Endothelial cell of umbilical vein (primary cell): Measurements from ENCODE around the gene AMELY. TPM values are rescaled to one million over a fixed set of nuclear protein-coding genes. Genes with fewer than 3 reads are reported as not detected.

Experiments
- BruUV-seq: library from RNA; stranded (reverse); fragments of 400-500 nt; replicated peaks from 2 replicates; lab custom pipeline; 2021; lab: Mats Ljungman, UMichigan
- CTCF ChIA-PET: fragments of 300-600, 350-600 bp; sonication (Branson Sonifier 250); formaldehyde crosslinking; loops from one replicate; lab custom pipeline; 2021; ENCODE audit warnings: antibody characterized with exemption, inconsistent platforms; lab: Charles Lee
- POLR2A ChIA-PET: fragments of 300-600, 350-600 bp; sonication (Branson Sonifier 250); formaldehyde crosslinking; loops from one replicate; lab custom pipeline; 2021; ENCODE audit warnings: antibody characterized with exemption, inconsistent platforms; lab: Charles Lee
- DNase-seq: peaks from one replicate; pipeline ENCODE4 v3.0.0-alpha.2; 2011; ENCODE audit warnings: low read depth, low spot score
- FAIRE-seq: peaks from 2 replicates; lab custom pipeline; 2011; peaks lifted over from hg19 to GRCh38; lab: Jason Lieb, UNC
- H2AFZ ChIP-seq: 2 replicates; pipeline ENCODE4 v1.6.0; 2012; ENCODE audit warnings: low read depth, low read length, control low read depth, inconsistent platforms
- H3K27ac ChIP-seq: 2 replicates; pipeline ENCODE4 v1.5.1; 2011; ENCODE audit warnings: low read depth, mild to moderate bottlenecking, control low read depth, low read length, moderate library complexity; ENCODE audit not compliant: insufficient read depth
- H3K27me3 ChIP-seq, 2 experiments: 2 replicates each; pipeline versions ENCODE4 v1.6.0 to v1.6.1; 2011; ENCODE audit warnings: low read length in 2 of 2, mixed read lengths in 1 of 2; ENCODE audit not compliant: control insufficient read depth in 2 of 2, insufficient read depth in 2 of 2
- H3K36me3 ChIP-seq, 2 experiments: 2 replicates in 1 of 2; 3 replicates in 1 of 2; pipeline ENCODE4 v1.5.1; 2011; ENCODE audit warnings: low read length in 2 of 2, mild to moderate bottlenecking in 1 of 2, moderate library complexity in 1 of 2; ENCODE audit not compliant: control insufficient read depth in 2 of 2, insufficient read depth in 2 of 2; ENCODE audit errors: extremely low read depth in 1 of 2
- H3K4me1 ChIP-seq: 3 replicates; pipeline ENCODE4 v1.5.1; 2011; ENCODE audit warnings: mild to moderate bottlenecking, low read length; ENCODE audit not compliant: control insufficient read depth, insufficient read depth; ENCODE audit errors: extremely low read depth
- H3K4me2 ChIP-seq: 2 replicates; pipeline ENCODE4 v1.6.1; 2011; ENCODE audit warnings: low read length, control low read depth, mixed read lengths; ENCODE audit not compliant: insufficient read depth
- H3K4me3 ChIP-seq, 3 experiments: fragments of 200-600 bp in 1 of 3; sonication (generic), shearing (Covaris generic) in 1 of 3; replicated peaks in 1 of 3; 2 replicates each; pipeline ENCODE4 v1.5.1; 2011 to 2016; ENCODE audit warnings: control low read depth in 3 of 3, low read length in 3 of 3, mild to moderate bottlenecking in 2 of 3, inconsistent platforms in 1 of 3, low read depth in 1 of 3, moderate library complexity in 1 of 3; ENCODE audit not compliant: insufficient read depth in 1 of 3
- H3K79me2 ChIP-seq: 2 replicates; pipeline ENCODE4 v1.6.0; 2012; ENCODE audit warnings: low read length, inconsistent platforms; ENCODE audit not compliant: control insufficient read depth, insufficient read depth
- H3K9ac ChIP-seq: replicated peaks from 2 replicates; pipeline ENCODE3; 2011; ENCODE audit warnings: low read length, control low read depth; ENCODE audit not compliant: insufficient read depth; ENCODE audit errors: extremely low read depth
- H3K9me1 ChIP-seq: replicated peaks from 3 replicates; pipeline ENCODE4 v1.6.0; 2011; ENCODE audit warnings: mild to moderate bottlenecking, low read length; ENCODE audit not compliant: control insufficient read depth, insufficient read depth; ENCODE audit errors: extremely low read depth
- H3K9me3 ChIP-seq: replicated peaks from 2 replicates; pipeline ENCODE4 v1.5.1; 2012; ENCODE audit warnings: low read length, inconsistent platforms; ENCODE audit not compliant: control insufficient read depth, insufficient read depth
- H4K20me1 ChIP-seq: replicated peaks from 2 replicates; pipeline ENCODE3; 2011; ENCODE audit warnings: mild to moderate bottlenecking, low read length; ENCODE audit not compliant: control insufficient read depth, insufficient read depth; ENCODE audit errors: extremely low read depth
- EZH2 ChIP-seq: IDR thresholded peaks from 2 replicates; pipeline ENCODE4 v1.6.1; 2012; ENCODE audit warnings: borderline replicate concordance, low read depth, mild to moderate bottlenecking, moderate library complexity, low read length, inconsistent platforms; ENCODE audit not compliant: severe bottlenecking
- FOS ChIP-seq: IDR thresholded peaks from 2 replicates; pipeline ENCODE4 v1.6.1; 2011; ENCODE audit warnings: mild to moderate bottlenecking, low read length, moderate library complexity, borderline replicate concordance; ENCODE audit not compliant: insufficient read depth
- GATA2 ChIP-seq: IDR thresholded peaks from 2 replicates; pipeline ENCODE4 v1.7.0; 2011; ENCODE audit warnings: low read depth, mild to moderate bottlenecking, moderate library complexity, mixed read lengths, low read length; ENCODE audit not compliant: insufficient read length, insufficient read depth
- JUN ChIP-seq: IDR thresholded peaks from 2 replicates; pipeline ENCODE4 v1.6.1; 2011; ENCODE audit warnings: borderline replicate concordance, low read depth; ENCODE audit not compliant: insufficient read length, insufficient read depth
- MYC ChIP-seq: IDR thresholded peaks from one replicate; pipeline ENCODE4 v1.6.1; 2011; ENCODE audit warnings: mild to moderate bottlenecking, low read depth, low read length
- POLR2A ChIP-seq: IDR thresholded peaks from 2 replicates; pipeline ENCODE4 v1.6.1; 2012; ENCODE audit warnings: low read depth, mild to moderate bottlenecking, control low read depth, low read length
- POLR2AphosphoS5 ChIP-seq: IDR thresholded peaks from 2 replicates; pipeline ENCODE4 v1.6.1; 2012; ENCODE audit warnings: low read depth, mild to moderate bottlenecking, control low read depth, low read length, moderate library complexity; ENCODE audit not compliant: insufficient read depth
- dilution Hi-C: fragments of 300-500 bp; cut with MboI; formaldehyde crosslinking; loops from one replicate; pipeline ENCODE4 v1.15.0; 2019; ENCODE audit warnings: low sequenced_read_pairs; ENCODE audit not compliant: extremely low pct_ligation_motif_present
- intact Hi-C: fragments of 100-400 bp; cut with micrococcal nuclease; formaldehyde crosslinking; loops from one replicate; pipeline ENCODE4 v1.10.0; 2022
- polyA plus RNA-seq, 4 experiments: library from polyadenylated mRNA; depleted of rRNA in 3 of 4; stranded (reverse) in 3 of 4; unstranded in 1 of 4; fragments of >200 nt; gene quantifications; 2 replicates each; pipeline versions ENCODE4 v1.2.1 to v1.2.3, GENCODE V29; 2011 to 2012; ENCODE audit warnings: missing spikeins in 1 of 4
- total RNA-seq: library from RNA; stranded (reverse); gene quantifications from 2 replicates; pipeline ENCODE4 v1.2.3, GENCODE V29; 2021
- TF ChIP-seq, protein P1 (sequence below): IDR thresholded peaks from 2 replicates; pipeline ENCODE4 v1.6.1; 2011; ENCODE audit not compliant: insufficient read depth, insufficient read length
- TF ChIP-seq, protein P2 (sequence below), 2 donors: IDR thresholded peaks; 1 replicate in 1 of 2; 2 replicates in 1 of 2; pipeline ENCODE4 v1.5.1; 2011; ENCODE audit warnings: low read length in 2 of 2, mild to moderate bottlenecking in 2 of 2, moderate library complexity in 2 of 2, control low read depth in 1 of 2, inconsistent platforms in 1 of 2, low read depth in 1 of 2; ENCODE audit not compliant: insufficient read depth in 1 of 2; ENCODE audit errors: extremely low read depth in 1 of 2

AMELY gene
- total and polyA plus RNA-seq, 2 donors (not counting 3 experiments of a cell fraction or from before 2014, with no cell fraction given) = not detected

- CTCF ChIA-PET = no interaction called here
- TF ChIP-seq EZH2 = no peak
- H3K9ac ChIP-seq = no peak overlapping the region
- POLR2A ChIA-PET = no interaction called here
- no peak overlapping the region for H3K4me3 ChIP-seq
- intact Hi-C loops (no loop called here), dilution Hi-C loops (no loop called here)
- no peaks in the 10 kb centered on the region for H3K4me1 ChIP-seq
- H3K79me2 ChIP-seq = no peaks in the 10 kb centered on the region
- no peaks in the 10 kb centered on the region for H3K27me3 ChIP-seq
- H3K4me2 ChIP-seq = no peak overlapping the region
- no TSS peak for BruUV-seq
- no peak overlapping the region for H3K27ac ChIP-seq
- H2AFZ ChIP-seq = no peak overlapping the region
- H3K9me3 ChIP-seq = no peaks in the 10 kb centered on the region
- no peaks in the 10 kb centered on the region for H3K36me3 ChIP-seq
- no peaks in the 10 kb centered on the region for H4K20me1 ChIP-seq
- H3K9me1 ChIP-seq = no peaks in the 10 kb centered on the region
- FAIRE-seq (no peak), DNase-seq (no peak)
These were observed 17.7 kb upstream of the AMELY start for GRCh38 chrY:6929237-6929636.

GRCh38 chrY:6928265-6928664, 16.7 kb upstream of the AMELY start:
- H3K9me3 ChIP-seq = no peaks in the 10 kb centered on the region
- H3K79me2 ChIP-seq = no peaks in the 10 kb centered on the region
- no peaks in the 10 kb centered on the region for H3K9me1 ChIP-seq
- ChIA-PET CTCF (no interaction called here), POLR2A (no interaction called here)
- no peak overlapping the region for H3K4me3 ChIP-seq
- DNase-seq (no peak), FAIRE-seq (no peak)
- no peak overlapping the region for H2AFZ ChIP-seq
- dilution Hi-C loops (no loop called here), intact Hi-C loops (no loop called here)
- no peaks in the 10 kb centered on the region for H3K27me3 ChIP-seq
- H4K20me1 ChIP-seq = no peaks in the 10 kb centered on the region
- H3K4me2 ChIP-seq = no peak overlapping the region
- H3K4me1 ChIP-seq = no peaks in the 10 kb centered on the region
- H3K9ac ChIP-seq = no peak overlapping the region
- no TSS peak for BruUV-seq
- H3K36me3 ChIP-seq = no peaks in the 10 kb centered on the region
- no peak overlapping the region for H3K27ac ChIP-seq
- TF ChIP-seq MYC (no peak), FOS (no peak), EZH2 (no peak), POLR2AphosphoS5 (no peak), GATA2 (no peak), POLR2A (no peak), JUN (no peak)
- TF ChIP-seq, protein P1, sequence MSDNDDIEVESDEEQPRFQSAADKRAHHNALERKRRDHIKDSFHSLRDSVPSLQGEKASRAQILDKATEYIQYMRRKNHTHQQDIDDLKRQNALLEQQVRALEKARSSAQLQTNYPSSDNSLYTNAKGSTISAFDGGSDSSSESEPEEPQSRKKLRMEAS = no peak
- TF ChIP-seq, protein P2, sequence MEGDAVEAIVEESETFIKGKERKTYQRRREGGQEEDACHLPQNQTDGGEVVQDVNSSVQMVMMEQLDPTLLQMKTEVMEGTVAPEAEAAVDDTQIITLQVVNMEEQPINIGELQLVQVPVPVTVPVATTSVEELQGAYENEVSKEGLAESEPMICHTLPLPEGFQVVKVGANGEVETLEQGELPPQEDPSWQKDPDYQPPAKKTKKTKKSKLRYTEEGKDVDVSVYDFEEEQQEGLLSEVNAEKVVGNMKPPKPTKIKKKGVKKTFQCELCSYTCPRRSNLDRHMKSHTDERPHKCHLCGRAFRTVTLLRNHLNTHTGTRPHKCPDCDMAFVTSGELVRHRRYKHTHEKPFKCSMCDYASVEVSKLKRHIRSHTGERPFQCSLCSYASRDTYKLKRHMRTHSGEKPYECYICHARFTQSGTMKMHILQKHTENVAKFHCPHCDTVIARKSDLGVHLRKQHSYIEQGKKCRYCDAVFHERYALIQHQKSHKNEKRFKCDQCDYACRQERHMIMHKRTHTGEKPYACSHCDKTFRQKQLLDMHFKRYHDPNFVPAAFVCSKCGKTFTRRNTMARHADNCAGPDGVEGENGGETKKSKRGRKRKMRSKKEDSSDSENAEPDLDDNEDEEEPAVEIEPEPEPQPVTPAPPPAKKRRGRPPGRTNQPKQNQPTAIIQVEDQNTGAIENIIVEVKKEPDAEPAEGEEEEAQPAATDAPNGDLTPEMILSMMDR (IDR thresholded peaks at IDR 0.05; ENCODE audit: extremely low read depth in 1 of 2, insufficient read depth in 1 of 2, low read depth in 1 of 2, low read length in 2 of 2) = no peak
